Kidney epithelial cell (primary cell): ENCODE measurements around the gene BAIAP2L1. TPM values are rescaled to one million over a fixed set of nuclear protein-coding genes. Genes with fewer than 3 reads are reported as not detected.

Experiments used
- DNase-seq: peaks from one replicate; pipeline ENCODE4 v3.0.0-alpha.2; 2010; ENCODE audit warnings: low read depth
- H3K27me3 ChIP-seq: 2 replicates; pipeline ENCODE4 v1.6.0; 2011; ENCODE audit warnings: low read length; ENCODE audit not compliant: control insufficient read depth, insufficient read depth
- H3K36me3 ChIP-seq: 2 replicates; pipeline ENCODE4 v1.5.1; 2011; ENCODE audit warnings: low read length; ENCODE audit not compliant: control insufficient read depth, insufficient read depth
- H3K4me3 ChIP-seq: 2 replicates; pipeline ENCODE4 v1.5.1; 2011; ENCODE audit warnings: low read depth, mild to moderate bottlenecking, control low read depth, low read length
- CTCF ChIP-seq: IDR thresholded peaks from 2 replicates; pipeline ENCODE4 v1.5.1; 2011; ENCODE audit warnings: mild to moderate bottlenecking, moderate library complexity, low read length, control low read depth, inconsistent platforms; ENCODE audit not compliant: insufficient read depth, poor library complexity, severe bottlenecking
- total RNA-seq: library from RNA; depleted of rRNA; stranded (reverse); fragments of >200 nt; gene quantifications from 2 replicates; pipeline ENCODE4 v1.2.3, GENCODE V29; 2015

The BAIAP2L1 gene
- total RNA-seq, 1 donor from 2014 or later, result 32.5 TPM

DNA sequence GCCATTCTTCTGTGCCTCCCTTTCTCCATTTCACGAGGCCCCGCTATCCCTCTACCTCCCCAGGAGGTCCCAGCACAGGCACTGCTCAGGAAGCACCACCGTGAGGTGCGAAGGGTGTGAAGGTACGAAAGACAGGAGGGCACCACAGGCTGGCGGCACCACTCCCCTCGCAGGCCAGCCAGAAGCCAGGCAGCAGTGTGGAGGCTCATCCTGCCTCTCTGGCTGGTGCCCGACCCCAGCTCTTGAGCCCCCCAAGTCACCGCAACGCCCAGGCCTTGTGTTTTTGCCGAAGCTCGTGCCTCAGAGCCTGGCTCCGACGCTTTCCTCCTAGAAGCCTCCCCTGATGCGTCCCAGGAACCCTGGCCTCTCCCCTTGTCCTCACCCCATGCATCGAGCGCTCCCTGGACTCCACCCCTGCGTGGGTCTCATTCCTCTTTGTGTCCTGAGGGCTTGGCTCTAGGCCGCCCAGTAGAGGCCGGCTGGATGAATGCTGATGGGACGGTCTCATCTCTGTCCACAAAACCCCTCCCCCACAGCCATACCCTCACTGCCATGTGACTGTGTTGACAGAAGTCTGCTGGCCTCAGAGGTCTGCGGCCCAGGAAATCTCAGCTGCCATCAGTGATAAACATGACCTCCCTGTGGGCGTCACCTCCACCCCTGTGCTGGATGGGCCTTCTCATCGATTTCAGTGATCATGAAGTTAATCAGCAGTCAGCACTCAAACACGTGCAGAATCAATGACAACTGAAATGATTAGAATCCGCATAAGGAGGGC, 100.1 kb downstream of the BAIAP2L1 start:
- no peak for DNase-seq
- Histone ChIP-seq H3K36me3 (peaks cover 1% of the 10 kb centered on the region), H3K4me3 (no peak overlapping the region), H3K27me3 (no peaks in the 10 kb centered on the region)
- TF ChIP-seq CTCF, result no peak

- no peak for DNase-seq
These were observed 103.1 kb downstream of the BAIAP2L1 start for GRCh38 chr7:98297626-98298286.

GRCh38 chr7:98296833-98297232, 104.1 kb downstream of the BAIAP2L1 start:
- TF ChIP-seq CTCF, result no peak
- no peaks in the 10 kb centered on the region for H3K36me3 ChIP-seq
- H3K27me3 ChIP-seq, result no peaks in the 10 kb centered on the region
- H3K4me3 ChIP-seq, result no peak overlapping the region
- no peak for DNase-seq

More at GRCh38 chr7:98297626-98298286, 103.1 kb downstream of the BAIAP2L1 start:
- no peaks in the 10 kb centered on the region for H3K36me3 ChIP-seq
- no peaks in the 10 kb centered on the region for H3K27me3 ChIP-seq
- H3K4me3 ChIP-seq, result no peak overlapping the region
- TF ChIP-seq CTCF, result no peak

DNA sequence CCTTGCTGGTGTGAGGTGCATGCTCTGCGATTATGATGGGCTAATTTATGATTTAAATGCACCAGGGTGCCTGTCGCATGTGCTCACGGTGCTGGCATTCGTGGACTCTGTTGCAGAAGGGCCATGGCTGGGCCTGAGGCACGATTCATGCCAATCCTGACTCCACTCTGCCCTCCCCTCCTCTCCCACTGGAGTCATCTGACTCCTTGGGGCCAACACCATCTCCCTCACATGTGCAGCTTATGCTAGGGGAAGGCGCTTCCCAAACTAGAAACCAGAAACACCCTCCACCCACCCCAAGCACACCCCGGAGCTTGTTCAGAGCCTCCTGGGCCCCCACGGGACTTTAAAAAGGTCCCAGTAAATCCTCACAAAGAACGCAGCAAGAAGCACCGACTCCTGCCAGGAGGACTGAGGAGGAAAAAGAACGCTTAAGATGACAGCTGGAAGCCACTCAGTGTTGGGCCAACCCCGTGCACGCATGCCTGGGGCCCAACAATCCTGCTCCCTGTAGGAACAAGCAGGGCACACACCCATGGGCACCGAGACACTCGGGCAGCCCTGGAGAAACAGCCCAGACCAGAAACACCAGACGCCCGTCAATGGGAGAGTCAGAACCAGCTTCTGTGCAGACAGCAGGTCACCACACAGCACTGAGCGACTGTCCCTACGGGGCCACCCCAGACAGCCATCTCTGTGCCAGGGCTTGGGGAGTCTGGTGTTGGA, 105.3 kb downstream of the BAIAP2L1 start:
- no peak overlapping the region for H3K4me3 ChIP-seq
- no peak for DNase-seq
- no peak for TF ChIP-seq CTCF
- H3K36me3 ChIP-seq, result no peaks in the 10 kb centered on the region
- H3K27me3 ChIP-seq, result no peaks in the 10 kb centered on the region

DNA sequence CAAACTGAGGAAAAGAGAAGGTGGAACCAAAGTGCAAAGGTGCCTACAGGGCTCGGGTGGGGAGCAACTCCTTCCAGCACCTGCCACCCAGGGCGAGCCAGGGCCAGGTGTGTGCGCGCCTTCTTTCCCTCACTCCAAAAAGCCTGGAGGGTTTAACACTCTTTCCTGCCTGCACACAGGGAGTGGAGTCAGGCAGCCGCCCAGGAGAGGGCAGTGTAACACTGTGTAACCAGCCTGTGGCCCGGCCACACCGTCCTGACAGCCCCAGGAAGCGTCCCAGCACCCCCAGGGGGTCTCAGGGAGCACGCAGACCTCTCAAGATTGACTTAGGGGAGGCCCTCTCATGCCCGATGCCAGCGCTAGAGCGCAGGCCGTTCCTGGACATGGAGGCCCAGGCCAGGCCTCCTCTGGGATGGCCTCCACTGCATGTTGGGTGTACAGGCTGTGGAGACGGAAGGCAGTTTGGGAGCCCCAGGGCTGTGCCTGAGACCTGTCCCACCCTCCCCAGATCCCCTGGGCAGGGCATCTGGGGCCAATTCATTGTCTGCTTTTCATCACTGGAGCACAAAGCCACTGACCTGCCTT, 106.0 kb downstream of the BAIAP2L1 start:
- Histone ChIP-seq H3K4me3 (no peak overlapping the region), H3K36me3 (no peaks in the 10 kb centered on the region), H3K27me3 (no peaks in the 10 kb centered on the region)
- DNase-seq, result no peak
- TF ChIP-seq CTCF, result peak; percentile 76
